GM21390 (cell line): Measurements from ENCODE around the gene WDR13.

Experiments used
- ATAC-seq: cut with Tn5 transposase; IDR thresholded peaks from one replicate; pipeline ENCODE4 v1.9.1; 2021; ENCODE audit not compliant: unreplicated experiment

Gene WDR13

GRCh38 chrX:48592971-48593370 is 4.3 kb upstream of the WDR13 start:
- ATAC-seq, result no peak

- no peak for ATAC-seq
These were observed 1.4 kb upstream of the WDR13 start for GRCh38 chrX:48595929-48596328.

GRCh38 chrX:48598614-48599013 is 1.3 kb downstream of the WDR13 start:
- no peak for ATAC-seq

GRCh38 chrX:48599341-48599740 is 2.0 kb downstream of the WDR13 start:
- no peak for ATAC-seq

GRCh38 chrX:48600226-48600625 is 2.9 kb downstream of the WDR13 start:
- no peak for ATAC-seq

GRCh38 chrX:48601741-48602394 is 4.6 kb downstream of the WDR13 start:
- no peak for ATAC-seq

- ATAC-seq, result no peak
These were observed 7.4 kb downstream of the WDR13 start for GRCh38 chrX:48604701-48605100.

- no peak for ATAC-seq
These were observed 8.8 kb downstream of the WDR13 start for GRCh38 chrX:48606091-48606490.

GRCh38 chrX:48611703-48612102 is 14.4 kb downstream of the WDR13 start:
- no peak for ATAC-seq

GRCh38 chrX:48613502-48614160 is 16.3 kb downstream of the WDR13 start:
- ATAC-seq, result no peak

GRCh38 chrX:48616576-48616975 is 19.3 kb downstream of the WDR13 start:
- no peak for ATAC-seq

GRCh38 chrX:48617542-48618340 is 20.4 kb downstream of the WDR13 start:
- ATAC-seq, result no peak

- ATAC-seq, result no peak
These were observed 29.4 kb downstream of the WDR13 start for GRCh38 chrX:48626401-48627298.

- peak; percentile 86 for ATAC-seq
These were observed 34.2 kb downstream of the WDR13 start for GRCh38 chrX:48631376-48632090.

- ATAC-seq, result no peak
These were observed 34.9 kb downstream of the WDR13 start for GRCh38 chrX:48632207-48632606.

GRCh38 chrX:48636301-48636700 is 39.0 kb downstream of the WDR13 start:
- ATAC-seq, result no peak

- no peak for ATAC-seq
These were observed 39.5 kb downstream of the WDR13 start for GRCh38 chrX:48636776-48637175.

- ATAC-seq, result no peak
These were observed 48.4 kb downstream of the WDR13 start for GRCh38 chrX:48645669-48646068.

GRCh38 chrX:48648336-48648751 is 51.1 kb downstream of the WDR13 start:
- ATAC-seq, result no peak

- no peak for ATAC-seq
These were observed 51.8 kb downstream of the WDR13 start for GRCh38 chrX:48649102-48649501.
